CD4-positive, alpha-beta T cell treated with Interleukin-1 beta for 1 hour (primary cell): Measurements from ENCODE around the gene PSMB3.
A peak's percentile ranks its signal among the peaks of the same experiment; 100 is the strongest.
"Not testable (repeated sequence)": the region's sequence is repeated elsewhere in the genome, so short reads cannot be mapped to it uniquely, and the experiment has no call there.

Source experiments
- DNase-seq, 2 donors: peaks; one replicate each; pipeline ENCODE4 v3.0.0-alpha.2; 2020 to 2022

Gene PSMB3

GRCh38 chr17:38716368-38717005 is 36.1 kb upstream of the PSMB3 start:
- DNase-seq = no peak

- DNase-seq = no peak
Measured at GRCh38 chr17:38717139-38717745, 35.3 kb upstream of the PSMB3 start.

GRCh38 chr17:38719289-38719942 is 33.1 kb upstream of the PSMB3 start:
- DNase-seq = no peak

GRCh38 chr17:38719943-38720641 is 32.4 kb upstream of the PSMB3 start:
- no peak for DNase-seq

- no peak for DNase-seq
Measured at GRCh38 chr17:38720941-38721340, 31.6 kb upstream of the PSMB3 start.

- DNase-seq = no peak
Measured at GRCh38 chr17:38721802-38722201, 30.7 kb upstream of the PSMB3 start.

- no peak for DNase-seq
Measured at GRCh38 chr17:38724337-38724988, 28.1 kb upstream of the PSMB3 start.

- no peak for DNase-seq
Measured at GRCh38 chr17:38725066-38725465, 27.5 kb upstream of the PSMB3 start.

- DNase-seq = not testable (repeated sequence)
Measured at GRCh38 chr17:38726145-38726544, 26.4 kb upstream of the PSMB3 start.

GRCh38 chr17:38727736-38728135 is 24.8 kb upstream of the PSMB3 start:
- DNase-seq = peak; percentile 53 to 66

- peak; percentile 81 to 84 for DNase-seq
Measured at GRCh38 chr17:38728290-38728831, 24.2 kb upstream of the PSMB3 start.

GRCh38 chr17:38729368-38729885 is 23.1 kb upstream of the PSMB3 start:
- no peak for DNase-seq

- peak; percentile 89 to 91 for DNase-seq
Measured at GRCh38 chr17:38729886-38730525, 22.5 kb upstream of the PSMB3 start, which contains the start of gene CISD3. CISD3 (plus strand) TSS chr17:38730341; CDS start chr17:38730359, 18 bp downstream.

GRCh38 chr17:38730526-38731379 is 21.8 kb upstream of the PSMB3 start:
- no peak for DNase-seq

GRCh38 chr17:38731526-38732294 is 20.8 kb upstream of the PSMB3 start:
- DNase-seq = no peak

GRCh38 chr17:38732376-38733281 is 19.9 kb upstream of the PSMB3 start:
- DNase-seq = no peak

- DNase-seq = no peak
Measured at GRCh38 chr17:38733282-38733981, 19.1 kb upstream of the PSMB3 start.
